GM19468 (cell line): ENCODE measurements around the gene MICU1.

ENCODE experiments used
- ATAC-seq: cut with Tn5 transposase; IDR thresholded peaks from one replicate; pipeline ENCODE4 v1.9.1; 2021; ENCODE audit warnings: mild to moderate bottlenecking, moderate library complexity, moderate number of reproducible peaks; ENCODE audit not compliant: unreplicated experiment; ENCODE audit errors: extremely low read depth

The MICU1 gene

DNA sequence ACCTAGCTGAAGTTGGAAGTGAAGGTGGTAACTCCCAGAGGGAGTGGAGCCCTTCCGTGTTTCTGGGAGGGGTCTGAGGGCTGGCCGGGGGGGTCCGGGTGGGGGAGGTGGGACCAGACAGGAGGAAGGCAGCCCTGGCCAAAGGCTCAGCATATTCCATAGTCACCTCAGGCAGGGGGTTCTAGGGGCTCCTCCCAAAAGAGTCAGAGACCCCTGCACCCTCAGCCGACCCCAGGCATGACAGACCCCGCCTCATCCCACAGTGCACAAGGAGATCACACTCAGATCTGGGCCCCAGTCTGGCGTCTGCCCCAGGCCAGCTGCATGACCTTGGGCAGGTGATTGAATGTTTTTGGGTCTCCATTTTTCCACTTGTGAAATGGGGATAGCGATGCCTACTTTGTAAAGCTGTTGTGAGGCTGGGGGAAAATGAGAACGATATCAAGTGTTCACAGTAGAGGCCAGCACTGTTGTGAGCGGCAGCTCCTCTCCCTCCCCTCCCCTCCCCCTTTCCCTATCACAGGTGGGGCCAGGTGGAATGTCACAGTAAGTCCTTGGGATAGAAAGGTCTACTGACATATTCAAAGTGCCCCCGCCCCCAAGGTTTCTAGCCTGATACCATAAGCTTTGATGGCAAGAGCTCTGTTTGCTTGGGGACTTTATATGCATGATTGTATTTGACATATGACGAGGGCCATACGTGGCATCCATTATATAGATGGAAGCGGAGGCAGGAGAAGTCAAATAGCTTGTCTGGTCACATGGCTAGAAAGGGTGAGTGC, 304.4 kb downstream of the MICU1 start:
- no peak for ATAC-seq

DNA sequence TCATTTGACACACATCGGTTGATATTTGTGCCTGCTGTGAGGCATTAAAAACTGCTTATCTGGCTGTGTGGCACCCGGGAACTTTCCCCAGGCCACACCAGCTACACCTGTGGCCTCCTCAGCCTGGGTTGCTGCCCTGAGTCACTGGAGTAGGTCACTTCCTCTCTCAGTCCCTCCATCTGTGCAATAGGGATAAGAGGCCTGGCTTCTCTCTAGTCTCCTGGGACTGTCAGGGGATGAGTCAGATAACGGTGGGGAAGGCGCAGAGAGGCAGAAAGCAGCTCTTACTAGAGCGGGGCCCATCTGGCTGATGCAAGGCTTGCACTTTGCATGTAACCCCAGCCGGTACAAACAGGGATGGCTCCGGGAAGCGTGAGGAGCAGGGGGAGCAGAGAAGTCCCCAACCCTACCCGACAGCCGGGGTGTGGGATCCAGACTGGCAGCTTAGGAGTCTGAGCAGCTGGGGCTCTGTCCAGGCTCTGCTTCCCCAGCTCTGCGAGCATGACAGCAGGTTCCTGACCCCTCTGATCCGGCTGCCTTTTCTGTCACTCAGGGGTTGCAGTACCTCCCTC, 305.1 kb downstream of the MICU1 start:
- ATAC-seq: peak; percentile 24

DNA sequence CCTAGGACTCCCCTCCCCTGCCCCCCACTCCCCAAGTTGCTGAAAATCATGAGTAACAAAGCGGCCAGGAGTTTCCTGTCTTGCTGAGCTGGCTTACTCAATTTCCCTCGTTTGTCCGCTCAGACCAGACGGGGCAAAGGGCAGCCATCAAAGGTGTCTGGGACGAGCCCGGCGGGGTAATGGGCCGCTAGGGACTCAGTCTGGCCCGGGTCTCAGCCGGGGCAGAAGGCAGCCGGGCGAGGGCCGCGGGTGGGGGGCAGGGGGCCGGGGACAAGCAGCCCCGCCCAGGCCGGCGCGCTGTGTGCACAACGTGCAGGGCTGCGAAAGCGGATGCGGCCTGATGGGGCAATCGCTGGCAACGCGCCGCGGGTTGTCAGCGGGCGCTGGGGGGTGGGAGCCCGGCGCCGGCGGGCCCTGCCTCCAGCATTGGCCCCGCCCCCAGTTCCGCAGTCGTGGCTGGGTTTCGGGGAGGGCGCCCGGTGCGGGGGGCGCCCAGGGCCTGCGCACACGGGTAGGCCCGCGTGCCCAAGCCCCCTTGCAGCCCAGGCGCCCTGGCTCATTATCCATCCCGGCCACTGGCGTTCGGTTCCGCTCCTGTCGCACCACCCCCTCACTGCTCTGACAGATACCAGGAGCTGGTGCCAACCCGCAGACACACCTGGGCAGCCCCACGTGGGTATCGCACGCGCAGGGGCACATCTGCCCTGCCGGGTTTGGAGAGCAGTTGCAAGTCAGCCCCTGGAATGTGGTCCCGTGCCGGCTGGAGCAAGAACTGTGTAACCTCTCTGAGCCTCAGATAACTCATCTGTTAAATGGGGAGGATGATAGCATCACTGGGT, 306.2 kb downstream of the MICU1 start:
- peak; percentile 66 for ATAC-seq

DNA sequence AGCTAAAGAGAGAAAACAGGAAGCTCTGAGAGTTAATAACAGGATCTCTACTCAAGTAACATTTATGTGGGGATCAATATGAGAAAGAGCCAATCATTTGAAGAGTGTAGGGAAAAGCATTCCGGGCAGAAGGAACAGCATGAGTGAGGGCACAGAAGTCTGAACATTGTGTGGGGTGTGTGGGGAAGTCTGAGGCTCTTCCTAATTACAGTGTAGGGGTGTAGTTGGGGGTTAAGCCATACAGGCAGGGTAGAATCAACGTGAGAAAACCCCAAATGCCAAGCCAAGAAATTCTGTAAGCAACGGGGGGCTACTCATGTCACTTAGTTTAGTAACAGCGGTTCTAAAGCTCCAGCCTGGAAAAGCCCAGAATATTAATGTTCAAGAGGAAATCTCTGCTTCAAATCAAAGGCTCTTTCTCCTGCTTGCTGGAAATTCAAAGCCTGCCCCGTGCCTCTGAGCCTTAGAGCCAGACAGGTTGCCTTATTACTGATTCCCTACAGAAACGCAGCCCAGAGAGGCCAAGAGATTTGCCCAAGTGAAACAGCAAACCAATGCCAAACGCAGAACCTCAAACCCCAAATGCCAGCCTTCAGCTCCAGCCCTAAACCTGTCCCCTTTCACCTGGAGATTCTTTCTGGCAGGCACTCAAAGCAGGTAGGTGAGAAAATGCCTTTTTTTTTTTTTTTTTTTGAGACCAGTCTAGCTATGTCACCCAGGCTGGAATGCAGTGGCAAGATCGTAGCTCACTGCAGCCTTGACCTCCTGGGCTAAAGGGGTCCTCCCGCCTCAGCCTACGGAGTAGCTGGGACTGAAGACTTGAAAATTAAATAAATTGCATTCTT, 307.2 kb downstream of the MICU1 start:
- no peak for ATAC-seq
